Measurements from ENCODE around the gene SYT7.

SYT7 gene

GRCh38 chr11:61589961-61590360 lies 9.1 kb upstream of the SYT7 start:
- TF ChIP-seq CTCF (IDR thresholded peaks at IDR 0.05; ENCODE audit: insufficient read depth, missing control alignments), result no peak
- FAIRE-seq, result no peak
- no peak for DNase-seq (ENCODE audit: insufficient read length, low spot score)

GRCh38 chr11:61588728-61589191 lies 7.9 kb upstream of the SYT7 start:
- FAIRE-seq (no peak), DNase-seq (ENCODE audit: insufficient read length, low spot score) (no peak)
- TF ChIP-seq CTCF (IDR thresholded peaks at IDR 0.05; ENCODE audit: insufficient read depth, missing control alignments), result no peak

- no peak for TF ChIP-seq CTCF (IDR thresholded peaks at IDR 0.05; ENCODE audit: insufficient read depth, missing control alignments)
- FAIRE-seq (no peak), DNase-seq (ENCODE audit: insufficient read length, low spot score) (peak; percentile 61)
Measured at GRCh38 chr11:61587951-61588727, 7.3 kb upstream of the SYT7 start.

GRCh38 chr11:61587541-61587941 lies 6.7 kb upstream of the SYT7 start:
- DNase-seq (ENCODE audit: insufficient read length, low spot score) (no peak), FAIRE-seq (no peak)
- TF ChIP-seq CTCF (IDR thresholded peaks at IDR 0.05; ENCODE audit: insufficient read depth, missing control alignments), result no peak

- FAIRE-seq, result no peak
- DNase-seq (ENCODE audit: insufficient read length, low spot score), result no peak
- no peak for TF ChIP-seq CTCF (IDR thresholded peaks at IDR 0.05; ENCODE audit: insufficient read depth, missing control alignments)
Measured at GRCh38 chr11:61586792-61587430, 6.0 kb upstream of the SYT7 start.

DNA sequence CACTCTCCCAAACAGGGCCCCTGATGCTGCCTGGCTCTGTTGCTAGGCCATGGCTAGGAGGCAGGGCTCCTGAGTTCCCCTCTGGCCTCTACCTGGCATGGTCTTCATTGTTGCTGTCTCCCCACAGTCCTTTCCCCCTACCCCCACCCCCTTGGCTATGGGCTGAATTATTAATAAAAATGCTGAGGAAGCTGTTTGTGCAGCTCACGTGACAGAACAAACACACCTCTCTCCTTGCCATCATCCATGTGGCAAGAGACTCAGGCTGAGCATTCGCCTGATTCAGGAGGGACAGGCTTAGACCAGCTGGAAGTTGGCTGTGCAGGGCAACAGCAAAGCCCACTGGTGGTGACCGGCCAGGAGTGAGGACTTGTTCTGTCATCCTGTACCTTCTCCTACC lies 4.2 kb upstream of the SYT7 start:
- DNase-seq (ENCODE audit: insufficient read length, low spot score) (no peak), FAIRE-seq (no peak)
- TF ChIP-seq CTCF (IDR thresholded peaks at IDR 0.05; ENCODE audit: insufficient read depth, missing control alignments), result no peak

GRCh38 chr11:61581931-61582330 lies 1.1 kb upstream of the SYT7 start:
- DNase-seq (ENCODE audit: insufficient read length, low spot score), result no peak
- TF ChIP-seq CTCF (IDR thresholded peaks at IDR 0.05; ENCODE audit: insufficient read depth, missing control alignments), result no peak
- no peak for FAIRE-seq

Measured in D721Med (cell line).